Fibroblast of skin of right biceps (primary cell): ENCODE measurements around the gene ERRFI1.

Source experiments
- DNase-seq: peaks from one replicate; pipeline ENCODE4 v3.0.0-alpha.2; 2013

ERRFI1 gene

GRCh38 chr1:8003438-8004112 lies 22.5 kb downstream of the ERRFI1 start:
- DNase-seq = no peak

GRCh38 chr1:8002921-8003320 lies 23.2 kb downstream of the ERRFI1 start:
- DNase-seq = no peak

GRCh38 chr1:8002329-8002910 lies 23.7 kb downstream of the ERRFI1 start:
- DNase-seq = no peak

- DNase-seq = no peak
These were observed 30.7 kb downstream of the ERRFI1 start for GRCh38 chr1:7995437-7995836.

- no peak for DNase-seq
These were observed 31.3 kb downstream of the ERRFI1 start for GRCh38 chr1:7994827-7995226.

- peak; percentile 89 for DNase-seq
These were observed 32.3 kb downstream of the ERRFI1 start for GRCh38 chr1:7993593-7994479.

- no peak for DNase-seq
These were observed 33.2 kb downstream of the ERRFI1 start for GRCh38 chr1:7992885-7993284.

- no peak for DNase-seq
These were observed 34.3 kb downstream of the ERRFI1 start for GRCh38 chr1:7991504-7992440.

- DNase-seq = peak; percentile 10
These were observed 36.2 kb downstream of the ERRFI1 start for GRCh38 chr1:7989762-7990428.

- peak; percentile 10 for DNase-seq
These were observed 37.5 kb downstream of the ERRFI1 start for GRCh38 chr1:7988576-7988975.

- DNase-seq = no peak
These were observed 38.6 kb downstream of the ERRFI1 start for GRCh38 chr1:7987528-7987927.

GRCh38 chr1:7985851-7986612 lies 40.1 kb downstream of the ERRFI1 start:
- no peak for DNase-seq

- no peak for DNase-seq
These were observed 41.3 kb downstream of the ERRFI1 start for GRCh38 chr1:7984811-7985210.

GRCh38 chr1:7983086-7983778 lies 42.9 kb downstream of the ERRFI1 start:
- DNase-seq = no peak

GRCh38 chr1:7980984-7981383 lies 45.1 kb downstream of the ERRFI1 start:
- DNase-seq = no peak

GRCh38 chr1:7975212-7975865 lies 50.8 kb downstream of the ERRFI1 start:
- peak; percentile 62 for DNase-seq

GRCh38 chr1:7973086-7973485 lies 53.0 kb downstream of the ERRFI1 start:
- no peak for DNase-seq

- DNase-seq = no peak
These were observed 53.8 kb downstream of the ERRFI1 start for GRCh38 chr1:7972285-7972684.

GRCh38 chr1:7971024-7971423 lies 55.1 kb downstream of the ERRFI1 start:
- no peak for DNase-seq

- DNase-seq = no peak
These were observed 55.9 kb downstream of the ERRFI1 start for GRCh38 chr1:7970246-7970645.
